ENCODE measurements around the gene FOXD4L3. TPM values are rescaled to one million over a fixed set of nuclear protein-coding genes. Genes with fewer than 3 reads are reported as not detected.
"Not testable (repeated sequence)": the region's sequence is repeated elsewhere in the genome, so short reads cannot be mapped to it uniquely, and the experiment has no call there.

The FOXD4L3 gene
- not detected for total RNA-seq

- not testable (repeated sequence) for H3K27me3 Mint-ChIP-seq; ATAC-seq; H3K27ac Mint-ChIP-seq; DNase-seq (ENCODE audit: low spot score); H3K4me1 Mint-ChIP-seq (ENCODE audit: low read depth in 2 of 2); H3K36me3 Mint-ChIP-seq; H3K4me3 Mint-ChIP-seq; H3K9me3 Mint-ChIP-seq
These were observed at the start of gene FOXD4L3 for GRCh38 chr9:68302567-68302966. FOXD4L3 (plus strand) TSS chr9:68302867; CDS start chr9:68302952, 85 bp downstream.

GRCh38 chr9:68281041-68281440 lies 21.6 kb upstream of the FOXD4L3 start:
- DNase-seq (ENCODE audit: low spot score): not testable (repeated sequence)

GRCh38 chr9:68303771-68304170 lies 1.1 kb downstream of the FOXD4L3 start:
- H3K27ac Mint-ChIP-seq; H3K4me1 Mint-ChIP-seq (ENCODE audit: low read depth in 2 of 2); H3K36me3 Mint-ChIP-seq; ATAC-seq; H3K9me3 Mint-ChIP-seq; H3K4me3 Mint-ChIP-seq; H3K27me3 Mint-ChIP-seq; DNase-seq (ENCODE audit: low spot score): not testable (repeated sequence)

More at GRCh38 chr9:68281041-68281440, 21.6 kb upstream of the FOXD4L3 start:
- not testable (repeated sequence) for H3K4me1 Mint-ChIP-seq (ENCODE audit: low read depth in 2 of 2); H3K36me3 Mint-ChIP-seq; H3K4me3 Mint-ChIP-seq; H3K27me3 Mint-ChIP-seq; H3K27ac Mint-ChIP-seq; H3K9me3 Mint-ChIP-seq; ATAC-seq

GRCh38 chr9:68304212-68304611 lies 1.5 kb downstream of the FOXD4L3 start:
- not testable (repeated sequence) for H3K27me3 Mint-ChIP-seq; ATAC-seq; H3K9me3 Mint-ChIP-seq; H3K36me3 Mint-ChIP-seq; H3K27ac Mint-ChIP-seq; H3K4me3 Mint-ChIP-seq; H3K4me1 Mint-ChIP-seq (ENCODE audit: low read depth in 2 of 2); DNase-seq (ENCODE audit: low spot score)

- not testable (repeated sequence) for H3K27me3 Mint-ChIP-seq; H3K4me1 Mint-ChIP-seq (ENCODE audit: low read depth in 2 of 2); H3K4me3 Mint-ChIP-seq; H3K36me3 Mint-ChIP-seq; DNase-seq (ENCODE audit: low spot score); H3K9me3 Mint-ChIP-seq; ATAC-seq; H3K27ac Mint-ChIP-seq
These were observed 2.1 kb downstream of the FOXD4L3 start for GRCh38 chr9:68304777-68305176.

- H3K27me3 Mint-ChIP-seq; DNase-seq (ENCODE audit: low spot score); H3K9me3 Mint-ChIP-seq; ATAC-seq; H3K36me3 Mint-ChIP-seq; H3K4me1 Mint-ChIP-seq (ENCODE audit: low read depth in 2 of 2); H3K4me3 Mint-ChIP-seq; H3K27ac Mint-ChIP-seq: not testable (repeated sequence)
These were observed 3.1 kb downstream of the FOXD4L3 start for GRCh38 chr9:68305680-68306285.

GRCh38 chr9:68306391-68306964 lies 3.8 kb downstream of the FOXD4L3 start:
- H3K36me3 Mint-ChIP-seq; H3K4me3 Mint-ChIP-seq; H3K9me3 Mint-ChIP-seq; H3K27ac Mint-ChIP-seq; H3K4me1 Mint-ChIP-seq (ENCODE audit: low read depth in 2 of 2); DNase-seq (ENCODE audit: low spot score); H3K27me3 Mint-ChIP-seq: not testable (repeated sequence)
- ATAC-seq: peak in 1 of 2 donors; percentile 40

- not testable (repeated sequence) for H3K27me3 Mint-ChIP-seq; H3K9me3 Mint-ChIP-seq; H3K27ac Mint-ChIP-seq; H3K4me3 Mint-ChIP-seq; DNase-seq (ENCODE audit: low spot score); H3K4me1 Mint-ChIP-seq (ENCODE audit: low read depth in 2 of 2); H3K36me3 Mint-ChIP-seq
- ATAC-seq: peak; percentile 20 to 21
These were observed 4.5 kb downstream of the FOXD4L3 start for GRCh38 chr9:68307127-68307526.

- not testable (repeated sequence) for H3K4me3 Mint-ChIP-seq; H3K36me3 Mint-ChIP-seq; H3K9me3 Mint-ChIP-seq; H3K27me3 Mint-ChIP-seq; H3K4me1 Mint-ChIP-seq (ENCODE audit: low read depth in 2 of 2); H3K27ac Mint-ChIP-seq; DNase-seq (ENCODE audit: low spot score)
- ATAC-seq: peak; percentile 32 to 71
These were observed 5.0 kb downstream of the FOXD4L3 start for GRCh38 chr9:68307654-68308053.

GRCh38 chr9:68311208-68311607 lies 8.5 kb downstream of the FOXD4L3 start:
- not testable (repeated sequence) for H3K4me3 Mint-ChIP-seq; H3K9me3 Mint-ChIP-seq; H3K27ac Mint-ChIP-seq; ATAC-seq; H3K36me3 Mint-ChIP-seq; H3K4me1 Mint-ChIP-seq (ENCODE audit: low read depth in 2 of 2); H3K27me3 Mint-ChIP-seq; DNase-seq (ENCODE audit: low spot score)

GRCh38 chr9:68318209-68318608 lies 15.5 kb downstream of the FOXD4L3 start:
- not testable (repeated sequence) for H3K36me3 Mint-ChIP-seq; H3K9me3 Mint-ChIP-seq; DNase-seq (ENCODE audit: low spot score); H3K4me1 Mint-ChIP-seq (ENCODE audit: low read depth in 2 of 2); H3K27ac Mint-ChIP-seq; H3K27me3 Mint-ChIP-seq; H3K4me3 Mint-ChIP-seq
- ATAC-seq: peak; percentile 56 to 63

GRCh38 chr9:68323749-68324148 lies 21.1 kb downstream of the FOXD4L3 start:
- DNase-seq (ENCODE audit: low spot score); H3K27ac Mint-ChIP-seq; H3K9me3 Mint-ChIP-seq; ATAC-seq; H3K27me3 Mint-ChIP-seq; H3K4me1 Mint-ChIP-seq (ENCODE audit: low read depth in 2 of 2); H3K36me3 Mint-ChIP-seq; H3K4me3 Mint-ChIP-seq: not testable (repeated sequence)

GRCh38 chr9:68324518-68324917 lies 21.9 kb downstream of the FOXD4L3 start:
- not testable (repeated sequence) for H3K27me3 Mint-ChIP-seq, H3K4me3 Mint-ChIP-seq

GRCh38 chr9:68329106-68329505 lies 26.4 kb downstream of the FOXD4L3 start:
- not testable (repeated sequence) for ATAC-seq; H3K4me1 Mint-ChIP-seq (ENCODE audit: low read depth in 2 of 2); H3K36me3 Mint-ChIP-seq; H3K9me3 Mint-ChIP-seq; H3K4me3 Mint-ChIP-seq; DNase-seq (ENCODE audit: low spot score); H3K27ac Mint-ChIP-seq; H3K27me3 Mint-ChIP-seq

More at GRCh38 chr9:68324518-68324917, 21.9 kb downstream of the FOXD4L3 start:
- ATAC-seq: peak in 1 of 2 donors; percentile 45
- H3K9me3 Mint-ChIP-seq; DNase-seq (ENCODE audit: low spot score); H3K36me3 Mint-ChIP-seq; H3K27ac Mint-ChIP-seq; H3K4me1 Mint-ChIP-seq (ENCODE audit: low read depth in 2 of 2): not testable (repeated sequence)
